Measurements from ENCODE around the gene TSSK6.

- TF ChIP-seq, protein P1, sequence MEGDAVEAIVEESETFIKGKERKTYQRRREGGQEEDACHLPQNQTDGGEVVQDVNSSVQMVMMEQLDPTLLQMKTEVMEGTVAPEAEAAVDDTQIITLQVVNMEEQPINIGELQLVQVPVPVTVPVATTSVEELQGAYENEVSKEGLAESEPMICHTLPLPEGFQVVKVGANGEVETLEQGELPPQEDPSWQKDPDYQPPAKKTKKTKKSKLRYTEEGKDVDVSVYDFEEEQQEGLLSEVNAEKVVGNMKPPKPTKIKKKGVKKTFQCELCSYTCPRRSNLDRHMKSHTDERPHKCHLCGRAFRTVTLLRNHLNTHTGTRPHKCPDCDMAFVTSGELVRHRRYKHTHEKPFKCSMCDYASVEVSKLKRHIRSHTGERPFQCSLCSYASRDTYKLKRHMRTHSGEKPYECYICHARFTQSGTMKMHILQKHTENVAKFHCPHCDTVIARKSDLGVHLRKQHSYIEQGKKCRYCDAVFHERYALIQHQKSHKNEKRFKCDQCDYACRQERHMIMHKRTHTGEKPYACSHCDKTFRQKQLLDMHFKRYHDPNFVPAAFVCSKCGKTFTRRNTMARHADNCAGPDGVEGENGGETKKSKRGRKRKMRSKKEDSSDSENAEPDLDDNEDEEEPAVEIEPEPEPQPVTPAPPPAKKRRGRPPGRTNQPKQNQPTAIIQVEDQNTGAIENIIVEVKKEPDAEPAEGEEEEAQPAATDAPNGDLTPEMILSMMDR (IDR thresholded peaks at IDR 0.05; ENCODE audit: low read depth, low read length) = no peak
- TF ChIP-seq EZH2phosphoT487 (IDR thresholded peaks at IDR 0.05; ENCODE audit: low read depth) = no peak
These were observed 28.8 kb downstream of the TSSK6 start for GRCh38 chr19:19486343-19487076.
